GM21737 (cell line): ENCODE measurements around the gene PCYT1B.
"Not testable (repeated sequence)": the region's sequence is repeated elsewhere in the genome, so short reads cannot be mapped to it uniquely, and the experiment has no call there.

Experiments used
- ATAC-seq: cut with Tn5 transposase; IDR thresholded peaks from one replicate; pipeline ENCODE4 v1.9.1; 2021; ENCODE audit warnings: mild to moderate bottlenecking, moderate library complexity; ENCODE audit not compliant: unreplicated experiment

The PCYT1B gene

GRCh38 chrX:24646745-24647182, 383 bp downstream of the PCYT1B start:
- ATAC-seq: no peak

GRCh38 chrX:24646006-24646405, 1.1 kb downstream of the PCYT1B start:
- ATAC-seq: no peak

DNA sequence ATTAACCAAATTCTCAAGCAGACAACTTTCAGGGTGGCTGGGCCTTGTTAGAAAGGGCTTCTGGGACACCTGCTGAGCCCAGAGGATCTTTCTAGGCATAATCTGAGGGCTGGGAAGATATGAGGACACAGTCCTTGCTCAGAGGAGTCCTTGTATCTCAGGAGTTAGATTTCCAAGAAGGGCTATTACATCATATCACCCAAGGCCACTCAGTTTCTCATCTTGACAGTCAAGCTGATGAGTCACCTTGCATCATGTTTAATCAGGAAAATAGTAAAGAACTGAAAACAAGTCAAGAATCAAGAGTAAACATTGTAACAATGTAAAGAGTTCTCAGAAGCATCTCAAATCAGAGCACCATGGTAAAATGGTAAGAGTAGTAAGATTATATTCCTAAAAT, 4.0 kb downstream of the PCYT1B start:
- no peak for ATAC-seq

GRCh38 chrX:24629701-24630100, 17.4 kb downstream of the PCYT1B start:
- ATAC-seq: no peak

GRCh38 chrX:24619647-24620046, 27.5 kb downstream of the PCYT1B start:
- no peak for ATAC-seq

DNA sequence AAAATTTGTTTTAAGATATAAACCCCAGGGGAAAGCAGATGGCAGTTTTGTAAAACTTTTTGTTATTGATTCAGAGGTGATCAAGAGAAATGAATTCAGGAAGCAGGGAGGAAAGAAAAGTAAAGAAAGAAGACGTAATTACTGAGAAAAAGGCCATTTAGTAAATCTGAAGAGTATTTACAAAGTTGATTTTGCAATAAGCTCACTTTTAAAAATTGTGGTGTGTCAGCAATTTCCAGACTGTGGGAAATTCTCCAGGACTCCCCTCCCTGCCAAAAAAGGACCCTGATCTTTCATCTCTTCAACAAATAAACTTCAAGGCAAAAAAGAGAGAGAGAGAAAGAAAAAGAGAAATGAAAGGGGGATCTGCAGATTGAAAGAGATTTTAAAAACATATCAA, 36.6 kb downstream of the PCYT1B start:
- ATAC-seq: no peak

- no peak for ATAC-seq
These were observed 39.5 kb downstream of the PCYT1B start for GRCh38 chrX:24607616-24608015.

- not testable (repeated sequence) for ATAC-seq
These were observed 41.2 kb downstream of the PCYT1B start for GRCh38 chrX:24605941-24606340.

GRCh38 chrX:24603191-24603590, 44.0 kb downstream of the PCYT1B start:
- no peak for ATAC-seq

GRCh38 chrX:24601858-24602257, 45.3 kb downstream of the PCYT1B start:
- no peak for ATAC-seq

GRCh38 chrX:24594501-24594900, 52.6 kb downstream of the PCYT1B start:
- no peak for ATAC-seq

DNA sequence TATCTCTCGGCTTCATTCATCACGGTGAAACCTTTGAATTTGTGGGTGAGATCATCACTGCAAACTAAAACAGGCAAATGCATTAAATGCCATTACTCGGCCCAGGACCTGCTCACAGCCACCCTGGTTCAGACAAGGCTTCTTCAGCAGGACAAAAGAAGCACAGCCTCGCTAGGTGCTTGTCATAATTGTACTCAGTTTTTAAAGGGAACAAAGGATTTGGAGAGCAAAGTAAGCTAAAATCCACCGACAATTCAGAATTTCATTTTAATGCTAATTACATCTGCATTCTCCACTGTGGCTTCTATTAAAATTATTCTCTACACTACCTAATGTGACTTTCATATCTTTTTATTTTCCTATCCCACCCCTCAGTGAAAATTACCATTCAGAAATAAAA, 57.0 kb downstream of the PCYT1B start:
- ATAC-seq: no peak

- no peak for ATAC-seq
These were observed 70.1 kb downstream of the PCYT1B start for GRCh38 chrX:24577091-24577490.

DNA sequence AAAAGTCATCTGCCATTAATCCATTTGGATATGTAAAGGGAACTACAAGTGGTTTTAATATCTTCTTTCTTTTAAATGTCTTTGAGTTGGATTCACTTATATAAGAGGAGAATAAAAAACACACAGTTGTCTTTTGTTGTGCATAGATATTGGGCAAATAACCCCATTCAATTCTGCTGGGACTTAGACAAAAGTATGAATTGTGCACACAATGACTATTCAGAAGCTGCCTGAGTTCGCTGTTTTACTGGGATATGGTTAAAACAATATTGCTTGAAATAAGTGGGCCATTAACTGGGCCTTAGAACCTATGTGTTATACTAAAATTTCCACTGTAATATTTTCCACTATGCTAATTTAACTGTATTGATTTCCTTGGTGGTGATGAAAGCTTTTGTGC, 71.7 kb downstream of the PCYT1B start:
- ATAC-seq: no peak

GRCh38 chrX:24574743-24575142, 72.4 kb downstream of the PCYT1B start:
- ATAC-seq: no peak

- no peak for ATAC-seq
These were observed 80.0 kb downstream of the PCYT1B start for GRCh38 chrX:24567169-24567568.

- no peak for ATAC-seq
These were observed 80.9 kb downstream of the PCYT1B start for GRCh38 chrX:24566240-24566639.

GRCh38 chrX:24563291-24564010, 83.7 kb downstream of the PCYT1B start:
- ATAC-seq: no peak

GRCh38 chrX:24561121-24561520, 86.0 kb downstream of the PCYT1B start:
- ATAC-seq: no peak

GRCh38 chrX:24553011-24553410, 94.1 kb downstream of the PCYT1B start:
- no peak for ATAC-seq

GRCh38 chrX:24550166-24550565, 97.0 kb downstream of the PCYT1B start:
- no peak for ATAC-seq

- ATAC-seq: no peak
These were observed 99.2 kb downstream of the PCYT1B start for GRCh38 chrX:24547961-24548360.

DNA sequence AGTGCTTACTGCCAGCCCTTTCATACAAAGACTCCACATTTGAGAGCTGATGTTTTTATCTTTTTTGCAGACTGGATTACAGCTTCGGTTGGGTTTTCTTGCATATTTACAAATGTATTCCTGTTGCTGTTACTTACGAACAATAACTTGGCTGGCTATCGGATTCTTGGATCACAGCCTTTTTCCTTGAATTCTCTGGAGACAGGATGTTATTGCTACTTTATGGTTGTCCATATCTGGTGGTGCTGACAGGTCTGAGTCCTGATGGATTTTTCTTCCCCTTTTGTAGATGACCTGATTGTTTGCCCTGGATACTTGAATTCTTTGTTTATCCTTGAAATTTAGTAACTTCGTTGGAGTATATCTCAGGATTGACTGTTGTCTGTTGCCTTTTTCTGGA, 104.4 kb downstream of the PCYT1B start:
- no peak for ATAC-seq
